Mesenchymal stem cell (in vitro differentiated cells and primary cell): ENCODE results near the gene RUNX2.

Experiments used
- DNase-seq: peaks from one replicate; pipeline ENCODE4 v3.0.0-alpha.2; 2013
- H2AFZ ChIP-seq: one replicate; pipeline ENCODE4 v1.6.1; 2013; ENCODE audit warnings: low read depth, mild to moderate bottlenecking, control low read depth, inconsistent platforms, low read length, moderate library complexity
- H2AK5ac ChIP-seq: 2 replicates; pipeline ENCODE4 v1.6.1; 2013; ENCODE audit warnings: low read length, moderate library complexity, mild to moderate bottlenecking, inconsistent platforms; ENCODE audit not compliant: severe bottlenecking
- H2BK120ac ChIP-seq: one replicate; pipeline ENCODE4 v1.6.1; 2013; ENCODE audit warnings: low read depth, mild to moderate bottlenecking, inconsistent platforms, low read length, moderate library complexity
- H2BK12ac ChIP-seq, 2 experiments: one replicate each; pipeline ENCODE4 v1.6.1; 2013; ENCODE audit warnings: inconsistent platforms in 2 of 2, low read length in 2 of 2, mild to moderate bottlenecking in 2 of 2, moderate library complexity in 2 of 2, control low read depth in 1 of 2
- H2BK15ac ChIP-seq: one replicate; pipeline ENCODE4 v1.6.1; 2013; ENCODE audit warnings: mild to moderate bottlenecking, low read depth, inconsistent platforms; ENCODE audit not compliant: poor library complexity, severe bottlenecking
- H2BK5ac ChIP-seq: 2 replicates; pipeline ENCODE4 v1.6.1; 2013; ENCODE audit warnings: low read depth, mild to moderate bottlenecking, low read length, control low read depth, inconsistent platforms; ENCODE audit not compliant: poor library complexity, severe bottlenecking
- H3K14ac ChIP-seq, 2 experiments: one replicate each; pipeline ENCODE4 v1.6.1; 2013; ENCODE audit warnings: inconsistent platforms in 2 of 2, low read length in 2 of 2, control low read depth in 1 of 2, mild to moderate bottlenecking in 1 of 2, moderate library complexity in 1 of 2
- H3K18ac ChIP-seq, 2 experiments: one replicate each; pipeline ENCODE4 v1.6.1; 2013; ENCODE audit warnings: inconsistent platforms in 2 of 2, low read length in 2 of 2, control low read depth in 1 of 2, low read depth in 1 of 2, mild to moderate bottlenecking in 1 of 2
- H3K23ac ChIP-seq, 2 experiments: one replicate each; pipeline ENCODE4 v1.6.1; 2013; ENCODE audit warnings: inconsistent platforms in 2 of 2, low read length in 2 of 2, mild to moderate bottlenecking in 2 of 2, moderate library complexity in 2 of 2, control low read depth in 1 of 2
- H3K27ac ChIP-seq: 2 replicates; pipeline ENCODE4 v1.5.1; 2013; ENCODE audit warnings: mild to moderate bottlenecking, moderate library complexity, low read length, control low read depth, inconsistent platforms; ENCODE audit not compliant: poor library complexity, severe bottlenecking
- H3K27me3 ChIP-seq, 2 experiments: 2 replicates each; pipeline versions ENCODE4 v1.6.1 to v1.7.0; 2013; ENCODE audit warnings: low read length in 2 of 2, mild to moderate bottlenecking in 2 of 2, moderate library complexity in 2 of 2, control low read depth in 1 of 2, inconsistent platforms in 1 of 2; ENCODE audit not compliant: control insufficient read depth in 1 of 2, insufficient read depth in 1 of 2
- H3K36me3 ChIP-seq, 2 experiments: 2 replicates each; pipeline versions ENCODE4 v1.6.1 to v1.7.0; 2013; ENCODE audit warnings: low read length in 2 of 2, control low read depth in 1 of 2, inconsistent platforms in 1 of 2, low read depth in 1 of 2, mild to moderate bottlenecking in 1 of 2; ENCODE audit not compliant: insufficient read depth in 2 of 2, control insufficient read depth in 1 of 2
- H3K4ac ChIP-seq, 2 experiments: one replicate each; pipeline ENCODE4 v1.6.1; 2013; ENCODE audit warnings: inconsistent platforms in 2 of 2, low read length in 2 of 2, mild to moderate bottlenecking in 2 of 2, moderate library complexity in 2 of 2, control low read depth in 1 of 2, low read depth in 1 of 2
- H3K4me1 ChIP-seq: 2 replicates; pipeline ENCODE4 v1.6.1; 2013; ENCODE audit warnings: low read depth, low read length, control low read depth; ENCODE audit not compliant: control insufficient read depth, insufficient read depth
- H3K4me2 ChIP-seq: 2 replicates; pipeline ENCODE4 v1.6.1; 2013; ENCODE audit warnings: low read length, mild to moderate bottlenecking, inconsistent platforms; ENCODE audit not compliant: poor library complexity, severe bottlenecking
- H3K4me3 ChIP-seq, 2 experiments: 2 replicates each; pipeline versions ENCODE4 v1.5.1 to v1.7.0; 2013; ENCODE audit warnings: low read length in 2 of 2, mild to moderate bottlenecking in 2 of 2, control low read depth in 1 of 2, low read depth in 1 of 2; ENCODE audit not compliant: insufficient read depth in 1 of 2
- H3K79me1 ChIP-seq: replicated peaks from 2 replicates; pipeline ENCODE4 v1.6.1; 2013; ENCODE audit warnings: mild to moderate bottlenecking, control low read depth, low read length, inconsistent platforms; ENCODE audit not compliant: poor library complexity, severe bottlenecking
- H3K9ac ChIP-seq: 2 replicates; pipeline ENCODE4 v1.7.0; 2013; ENCODE audit warnings: mild to moderate bottlenecking, low read length, moderate library complexity
- H3K9me3 ChIP-seq: 2 replicates; pipeline ENCODE4 v1.7.0; 2013; ENCODE audit warnings: mild to moderate bottlenecking, low read length; ENCODE audit not compliant: control insufficient read depth
- H4K8ac ChIP-seq: one replicate; pipeline ENCODE4 v1.6.1; 2013; ENCODE audit warnings: inconsistent platforms, mild to moderate bottlenecking, low read length, moderate library complexity
- H4K91ac ChIP-seq: one replicate; pipeline ENCODE4 v1.6.1; 2013; ENCODE audit warnings: mild to moderate bottlenecking, low read length, inconsistent platforms
- WGBS: methylation state at CpG from one replicate; pipeline ENCODE4 v1.1.7; 2013; ENCODE audit warnings: mixed read lengths; 5-methylcytosine and 5-hydroxymethylcytosine counted together

The RUNX2 gene

DNA sequence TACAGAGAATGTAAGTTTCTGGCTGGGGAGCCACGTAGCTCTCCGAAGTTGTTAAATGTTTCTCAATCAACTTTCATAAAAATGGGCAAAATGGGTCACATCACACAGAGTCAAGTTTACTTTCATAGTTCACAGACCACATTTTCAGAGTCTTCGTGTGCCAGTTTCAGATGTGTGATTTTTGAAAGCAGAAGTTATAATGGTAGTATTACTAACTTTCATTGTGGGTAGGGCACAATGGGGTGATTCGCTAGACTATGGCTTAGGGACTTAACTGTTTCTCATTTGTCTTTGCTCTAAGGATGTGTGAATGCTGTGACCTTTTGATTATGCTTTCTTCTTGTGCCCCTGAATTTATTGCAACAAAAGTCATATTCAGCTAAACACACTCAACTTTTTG is 158.6 kb downstream of the RUNX2 start:
- Histone ChIP-seq H2AFZ (no peak overlapping the region), H3K4me1 (peaks cover 5% of the 10 kb centered on the region), H3K18ac (no peak overlapping the region), H2BK12ac (no peak overlapping the region), H2AK5ac (no peak overlapping the region), H3K9ac (no peak overlapping the region), H4K91ac (no peak overlapping the region), H4K8ac (no peak overlapping the region), H2BK120ac (no peak overlapping the region), H3K4me2 (no peak overlapping the region), H2BK15ac (no peak overlapping the region), H3K9me3 (no peaks in the 10 kb centered on the region), H3K14ac (no peak overlapping the region), H3K4ac (no peak overlapping the region), H3K36me3 (peaks cover 0 to 3% of the 10 kb centered on the region in 2 experiments), H3K27ac (no peak overlapping the region), H2BK5ac (no peak overlapping the region), H3K27me3 (no peaks in the 10 kb centered on the region), H3K23ac (no peak overlapping the region), H3K4me3 (no peak overlapping the region), H3K79me1 (peaks cover 2% of the 10 kb centered on the region)
- 95% methylated on average over 2 of the region's 4 CpGs for WGBS
- DNase-seq: no peak

DNA sequence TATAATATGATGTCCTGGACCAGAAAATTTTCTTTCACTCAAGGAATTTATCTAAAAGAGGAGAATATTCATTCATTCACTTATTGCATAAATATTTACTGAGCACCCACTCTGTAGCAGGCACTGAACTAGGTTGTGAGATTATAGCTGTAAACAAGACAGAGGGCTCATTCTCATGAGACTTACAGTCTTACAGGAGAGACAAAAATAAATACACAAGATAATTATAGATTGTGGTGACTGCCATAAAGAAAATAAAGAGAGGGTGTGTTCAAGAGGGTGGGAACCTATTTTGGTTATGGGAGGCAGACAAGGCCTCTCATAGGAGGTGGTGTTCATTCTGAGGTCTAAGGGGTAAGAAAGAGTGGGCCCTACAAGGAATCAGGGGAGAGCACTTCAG is 159.5 kb downstream of the RUNX2 start:
- Histone ChIP-seq H3K36me3 (peaks cover 3 to 7% of the 10 kb centered on the region in 2 experiments), H3K79me1 (peaks cover 2% of the 10 kb centered on the region), H3K9ac (no peak overlapping the region), H3K4me1 (peaks cover 5% of the 10 kb centered on the region), H3K23ac (no peak overlapping the region), H2BK15ac (no peak overlapping the region), H3K9me3 (no peaks in the 10 kb centered on the region), H2AK5ac (no peak overlapping the region), H3K27ac (peak overlapping the region; percentile 16), H4K8ac (no peak overlapping the region), H3K4ac (no peak overlapping the region), H2BK120ac (no peak overlapping the region), H3K18ac (no peak overlapping the region), H2BK5ac (no peak overlapping the region), H3K4me3 (no peak overlapping the region), H2BK12ac (no peak overlapping the region), H4K91ac (no peak overlapping the region), H3K27me3 (no peaks in the 10 kb centered on the region), H3K14ac (no peak overlapping the region), H3K4me2 (no peak overlapping the region), H2AFZ (no peak overlapping the region)
- DNase-seq: no peak

DNA sequence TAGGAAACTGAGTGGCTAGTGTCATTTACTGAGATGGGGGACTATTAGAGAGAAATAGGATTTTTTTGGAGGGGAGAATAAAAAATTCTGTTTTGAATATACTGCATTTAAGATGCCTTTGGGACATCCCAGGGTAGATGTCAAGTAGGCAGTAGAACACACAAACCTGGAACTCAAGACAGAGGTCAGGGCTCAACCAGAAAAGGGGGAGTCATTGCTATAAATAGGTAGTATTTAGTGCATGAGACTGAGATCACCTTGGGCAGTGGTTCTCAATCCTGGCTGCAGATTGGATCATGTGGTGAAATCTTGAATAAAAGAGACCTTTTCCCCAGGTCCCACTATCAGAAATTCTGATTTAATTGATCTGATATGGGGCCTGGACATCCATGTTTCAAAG is 160.1 kb downstream of the RUNX2 start:
- peaks cover 2% of the 10 kb centered on the region for H3K79me1 ChIP-seq
- H3K27me3 ChIP-seq: no peaks in the 10 kb centered on the region
- H3K14ac ChIP-seq: no peak overlapping the region
- no peak overlapping the region for H2BK12ac ChIP-seq
- no peak overlapping the region for H3K4ac ChIP-seq
- no peak overlapping the region for H3K4me2 ChIP-seq
- no peak overlapping the region for H4K91ac ChIP-seq
- no peak overlapping the region for H3K23ac ChIP-seq
- H3K27ac ChIP-seq: no peak overlapping the region
- no peak overlapping the region for H2BK120ac ChIP-seq
- no peak overlapping the region for H3K18ac ChIP-seq
- H3K9me3 ChIP-seq: no peaks in the 10 kb centered on the region
- no peak for DNase-seq
- H3K4me1 ChIP-seq: peaks cover 5% of the 10 kb centered on the region
- peaks cover 3 to 10% of the 10 kb centered on the region in 2 experiments for H3K36me3 ChIP-seq
- H4K8ac ChIP-seq: no peak overlapping the region
- no peak overlapping the region for H3K4me3 ChIP-seq
- H2AFZ ChIP-seq: no peak overlapping the region
- H2BK5ac ChIP-seq: no peak overlapping the region
- no peak overlapping the region for H2AK5ac ChIP-seq
- H2BK15ac ChIP-seq: no peak overlapping the region
- no peak overlapping the region for H3K9ac ChIP-seq

DNA sequence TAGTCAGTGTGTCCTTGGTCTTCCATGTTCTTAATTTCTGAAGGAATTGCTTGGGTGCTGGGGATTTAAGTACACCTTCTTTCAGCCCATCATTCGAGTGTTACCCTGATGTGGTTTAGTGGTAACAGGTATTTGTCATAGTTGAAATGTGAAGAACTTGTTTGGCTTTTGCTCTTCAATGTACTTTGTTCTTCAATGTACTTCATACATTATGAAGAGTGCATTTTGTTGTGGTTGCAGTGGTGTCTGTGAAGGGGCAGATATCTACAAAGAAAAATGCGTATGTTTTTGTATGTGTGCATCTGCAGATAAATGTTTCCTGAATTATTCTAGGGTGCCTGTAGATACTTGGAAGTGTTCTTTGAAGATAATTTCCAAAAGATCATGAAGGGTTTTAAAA is 160.8 kb downstream of the RUNX2 start:
- WGBS: 94% methylated on average over 2 of the region's 2 CpGs
- Histone ChIP-seq H3K18ac (no peak overlapping the region), H3K4ac (no peak overlapping the region), H3K36me3 (peaks cover 3 to 10% of the 10 kb centered on the region in 2 experiments), H3K27me3 (no peaks in the 10 kb centered on the region), H3K9ac (no peak overlapping the region), H3K27ac (peak overlapping the region; percentile 55), H3K23ac (no peak overlapping the region), H3K4me1 (peaks cover 4% of the 10 kb centered on the region), H2AFZ (no peak overlapping the region), H3K9me3 (no peaks in the 10 kb centered on the region), H3K4me2 (no peak overlapping the region), H2AK5ac (no peak overlapping the region), H3K4me3 (no peak overlapping the region), H3K79me1 (peaks cover 3% of the 10 kb centered on the region), H4K8ac (no peak overlapping the region), H2BK5ac (no peak overlapping the region), H4K91ac (no peak overlapping the region), H2BK120ac (no peak overlapping the region), H2BK15ac (no peak overlapping the region), H3K14ac (no peak overlapping the region), H2BK12ac (no peak overlapping the region)
- no peak for DNase-seq
